GM18505 (cell line): Measurements from ENCODE around the gene B3GAT3.

Source experiments
- ATAC-seq: cut with Tn5 transposase; IDR thresholded peaks from one replicate; pipeline ENCODE4 v1.9.1; 2021; ENCODE audit not compliant: unreplicated experiment
- POLR2A ChIP-seq: IDR thresholded peaks from 4 replicates; pipeline ENCODE4 v1.6.1; 2011; ENCODE audit warnings: borderline replicate concordance; ENCODE audit not compliant: insufficient read depth, insufficient read length; ENCODE audit errors: extremely low read depth

B3GAT3 gene

DNA sequence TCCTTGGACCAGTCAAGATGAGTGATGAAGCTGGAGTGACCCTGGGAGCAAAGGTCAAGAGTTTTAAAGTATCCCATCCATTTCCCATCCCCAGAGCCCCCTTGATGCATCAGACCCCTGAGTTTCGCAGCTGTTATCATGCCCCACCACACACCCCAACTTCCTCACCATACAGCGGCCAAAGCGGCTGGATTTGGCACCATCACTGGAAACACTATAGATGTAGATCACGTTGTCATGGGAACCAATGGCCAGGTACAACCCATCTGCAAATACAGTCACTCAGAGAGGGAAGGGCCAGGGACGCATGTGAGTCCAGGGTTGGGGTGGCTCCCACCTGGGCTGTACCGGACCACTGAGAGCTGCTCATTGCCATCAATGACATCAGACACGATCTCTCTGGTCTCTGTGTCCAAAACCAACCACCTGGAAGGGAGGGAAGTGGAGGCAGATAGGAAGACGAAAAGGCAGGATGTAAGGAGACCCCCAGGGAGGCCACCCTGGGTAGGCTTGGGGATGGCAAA is 17.9 kb downstream of the B3GAT3 start:
- TF ChIP-seq POLR2A = no peak
- ATAC-seq = no peak

DNA sequence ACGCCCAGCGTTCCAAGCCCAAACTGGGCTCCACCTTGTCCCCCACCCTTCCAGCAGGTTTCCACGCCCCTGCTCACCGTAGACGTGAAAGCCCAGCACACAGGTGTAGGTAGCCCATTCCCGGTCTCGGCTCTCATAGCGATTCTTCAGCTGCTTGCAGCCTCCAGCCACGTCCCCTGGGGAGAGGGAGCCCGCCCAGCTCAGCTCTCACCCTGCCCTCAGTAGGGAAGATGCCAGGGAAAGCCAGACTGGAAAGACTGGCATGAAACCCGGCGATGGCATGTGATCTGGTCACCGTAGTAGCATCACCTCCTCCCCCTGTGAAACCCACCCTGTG is 18.7 kb downstream of the B3GAT3 start:
- TF ChIP-seq POLR2A = no peak
- ATAC-seq = no peak

DNA sequence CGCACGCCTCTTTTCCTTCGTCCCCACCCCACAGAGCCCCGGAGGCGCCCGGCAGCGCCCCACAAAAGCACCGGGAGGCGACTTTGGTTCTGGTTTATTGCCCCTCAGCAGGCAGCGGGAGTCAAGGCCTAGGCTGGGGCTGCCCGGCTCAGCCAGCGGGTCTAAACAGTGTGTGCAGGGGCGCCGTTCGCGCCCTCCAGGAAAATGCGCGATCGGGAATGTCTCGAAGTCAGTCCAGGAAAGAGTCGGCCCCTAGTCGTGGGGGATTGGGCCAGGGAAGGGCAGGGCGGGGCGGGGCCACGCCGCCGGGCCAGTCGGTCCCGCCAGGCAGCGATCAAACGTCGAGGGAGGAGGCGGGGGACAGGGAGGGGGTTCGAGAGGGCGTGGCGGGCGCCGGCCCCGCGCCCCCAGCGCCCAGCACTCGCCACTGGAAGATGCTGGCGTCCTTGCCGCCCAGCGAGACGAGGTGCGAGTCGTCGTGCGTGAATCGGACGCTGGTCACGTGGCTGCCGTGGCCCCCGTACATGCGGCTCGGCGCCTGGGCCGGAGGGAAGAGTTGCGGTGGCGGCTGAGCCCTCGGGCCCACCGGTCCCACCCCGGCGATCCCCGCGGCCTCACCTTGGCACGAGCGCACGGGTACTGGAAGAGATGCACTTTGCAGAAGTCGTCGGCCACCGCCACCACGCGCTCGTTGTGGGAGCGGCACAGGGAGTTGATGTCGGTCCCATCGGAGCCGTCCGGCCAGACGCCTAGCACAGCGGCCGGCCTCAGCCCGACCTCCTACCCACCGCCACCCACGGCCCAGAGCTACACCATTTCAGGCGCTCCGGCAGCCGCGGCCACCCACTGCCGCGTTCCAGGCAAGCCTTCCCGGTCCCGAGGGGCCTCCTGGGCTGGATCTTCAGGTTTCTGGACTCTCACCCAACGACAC is 19.4 kb downstream of the B3GAT3 start:
- no peak for ATAC-seq

DNA sequence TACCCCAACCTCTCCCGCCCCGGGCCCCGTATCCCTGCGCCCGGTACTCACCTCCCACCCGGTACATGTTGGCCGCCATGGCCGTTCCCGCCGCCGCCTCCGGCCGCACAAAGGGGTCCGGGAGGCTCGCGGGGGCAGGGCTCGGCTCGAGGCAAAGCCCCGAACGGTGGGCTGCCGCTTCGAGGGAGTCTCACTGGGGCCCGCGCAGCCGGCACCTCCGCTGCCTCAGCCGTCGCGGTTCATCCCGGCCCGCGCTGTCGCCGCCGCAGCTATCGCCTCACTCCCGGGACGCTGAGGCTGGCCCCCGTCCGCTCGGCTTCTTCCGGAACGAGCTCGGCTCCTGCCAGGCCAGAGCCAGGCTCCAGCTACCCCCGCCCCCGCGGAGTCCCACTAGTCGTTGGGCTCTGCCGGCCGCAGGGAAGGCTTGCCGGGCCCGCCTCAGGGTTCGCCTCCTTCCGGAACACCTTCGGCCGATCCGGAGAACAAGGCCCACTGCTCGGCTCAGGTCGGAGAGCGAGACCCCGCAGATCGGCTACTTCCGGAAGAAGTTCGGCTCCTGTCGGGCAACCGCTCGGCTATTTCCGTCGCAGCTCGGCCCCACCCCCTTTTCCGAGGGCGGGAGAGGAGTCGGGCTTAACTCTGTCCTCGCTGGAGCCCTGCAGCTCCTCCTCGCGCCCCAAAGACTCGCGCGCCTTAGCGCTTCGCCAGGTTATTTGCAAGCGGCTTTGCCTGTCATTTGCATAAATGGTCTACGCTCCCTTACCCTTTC is 20.2 kb downstream of the B3GAT3 start, which contains the start of gene MTA2:
TSS of gene MTA2 (minus strand) at position 494 of the 769 bp plus-strand sequence. CDS start at position 79, 415 bp downstream.
- peak; percentile 52 for TF ChIP-seq POLR2A
- peak; percentile 66 for ATAC-seq

More for the DNA sequence above, 19.4 kb downstream of the B3GAT3 start:
- TF ChIP-seq POLR2A = peak; percentile 66

DNA sequence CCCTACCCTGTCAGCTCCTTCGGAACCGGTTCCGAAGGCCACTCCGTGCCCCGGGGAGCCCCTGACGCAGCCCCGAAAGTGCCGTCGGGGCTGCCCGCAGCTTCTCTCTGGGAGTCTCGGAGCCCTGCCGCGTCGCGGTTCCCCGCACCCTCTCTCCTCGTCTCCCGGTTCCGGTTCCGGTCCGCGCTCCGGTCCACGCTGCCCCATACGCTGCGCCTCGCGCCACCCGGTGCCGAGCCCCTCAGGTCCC is 20.7 kb downstream of the B3GAT3 start:
- ATAC-seq = no peak
- peak; percentile 22 for TF ChIP-seq POLR2A

DNA sequence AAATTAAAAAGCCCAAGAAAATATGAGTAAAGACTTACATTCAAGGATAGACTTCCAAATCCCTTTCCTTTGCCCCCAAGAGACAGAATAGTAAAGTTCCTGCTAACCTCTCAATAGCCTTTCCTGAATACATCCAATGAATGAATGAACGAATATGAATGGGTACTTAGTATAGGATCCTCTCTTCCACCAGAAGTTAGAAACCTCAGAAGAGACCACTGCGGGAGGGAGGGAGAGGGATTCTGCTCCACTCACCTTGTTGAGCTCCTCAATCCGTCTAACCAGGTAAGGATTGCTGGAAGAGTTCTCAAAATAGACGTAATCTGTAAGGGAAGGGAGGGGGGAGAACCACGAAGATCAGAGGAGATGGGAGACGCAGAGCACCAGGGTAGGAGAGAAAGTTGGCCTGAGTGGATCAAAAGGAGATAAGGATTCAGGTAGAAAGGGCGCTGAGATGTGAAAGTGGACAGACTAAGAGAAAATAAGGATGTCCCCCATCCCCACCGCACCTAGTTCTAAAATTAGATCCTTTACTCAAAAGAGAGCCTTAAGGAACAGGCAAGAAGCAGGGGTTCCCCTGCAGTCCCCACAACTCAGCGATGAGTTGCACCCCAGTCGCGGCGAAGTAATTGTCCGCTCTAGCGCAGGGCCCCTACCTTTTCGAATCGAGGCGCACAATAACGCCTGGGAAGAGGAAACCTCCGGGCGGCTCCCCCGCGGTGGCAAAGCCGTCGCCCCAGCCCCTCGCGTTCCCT is 21.2 kb downstream of the B3GAT3 start:
- TF ChIP-seq POLR2A = no peak
- no peak for ATAC-seq

DNA sequence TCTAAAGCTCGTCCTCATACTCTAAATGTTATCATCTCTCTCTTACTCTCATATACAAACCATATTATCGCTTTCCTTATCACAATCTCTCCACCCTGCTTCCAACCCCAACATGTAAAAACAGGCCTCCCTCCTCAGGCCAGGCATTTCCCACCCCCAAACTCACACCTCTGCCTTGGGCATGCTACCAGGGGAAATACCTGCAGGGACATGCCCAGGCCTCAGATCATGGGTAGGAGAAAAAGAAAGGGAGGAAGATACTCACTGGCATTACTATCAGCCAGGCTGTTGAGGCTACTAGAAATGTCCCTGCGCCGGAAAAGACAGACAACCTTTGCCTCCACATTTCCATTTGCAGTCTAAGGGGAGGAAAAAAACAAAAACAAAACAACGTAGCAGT is 21.9 kb downstream of the B3GAT3 start:
- no peak for ATAC-seq
- no peak for TF ChIP-seq POLR2A

DNA sequence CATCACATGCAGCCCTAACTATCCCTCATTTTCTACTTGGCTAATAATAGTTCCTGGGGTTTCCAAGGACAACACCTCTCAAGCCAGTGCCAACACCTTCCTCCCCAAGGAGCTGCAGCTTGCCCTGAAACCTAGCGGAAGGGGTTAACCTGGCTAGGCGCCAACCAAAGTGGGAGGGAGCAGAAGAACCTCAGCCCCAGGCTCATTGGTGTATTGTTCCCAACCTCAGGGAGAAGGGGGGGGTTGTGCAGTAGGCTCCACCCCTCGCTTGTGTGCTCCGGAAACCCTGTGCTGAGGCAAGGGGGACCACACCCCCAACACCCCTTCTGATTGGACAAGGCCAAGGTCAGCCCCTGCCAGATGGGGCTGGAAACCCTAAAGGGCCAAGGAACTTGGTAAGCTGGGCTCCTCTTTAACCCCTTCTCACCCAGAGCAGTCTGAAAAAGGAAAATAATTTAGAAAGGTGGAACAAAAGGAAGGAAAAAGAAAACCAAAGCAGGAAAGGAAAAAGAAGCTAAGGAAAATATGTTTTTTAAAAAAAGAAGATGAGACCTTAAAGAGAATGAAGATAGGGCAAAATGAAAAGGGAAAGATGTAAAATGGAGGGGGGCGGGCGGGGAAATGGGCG is 22.6 kb downstream of the B3GAT3 start:
- ATAC-seq = peak; percentile 42
- TF ChIP-seq POLR2A = no peak

DNA sequence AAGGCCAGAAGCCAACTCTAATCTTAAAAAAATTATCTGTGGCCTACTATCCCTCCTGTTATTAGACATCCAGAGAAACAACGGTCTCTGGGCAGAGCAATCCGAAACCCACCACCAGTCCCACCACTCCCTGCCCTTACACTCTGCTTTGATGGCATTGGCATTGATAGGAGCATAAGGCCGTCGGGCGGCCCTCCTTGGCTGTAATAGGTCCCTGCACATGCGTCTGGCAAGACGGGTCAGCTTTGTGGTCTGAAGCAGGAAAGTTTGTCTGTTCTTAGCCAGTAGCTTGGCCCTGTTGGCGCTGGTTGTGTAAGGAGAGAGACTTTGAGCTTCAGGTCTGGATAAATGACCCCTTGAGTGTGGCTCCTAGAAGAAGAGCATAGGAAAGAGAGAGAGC is 26.7 kb downstream of the B3GAT3 start:
- no peak for ATAC-seq
- TF ChIP-seq POLR2A = no peak

DNA sequence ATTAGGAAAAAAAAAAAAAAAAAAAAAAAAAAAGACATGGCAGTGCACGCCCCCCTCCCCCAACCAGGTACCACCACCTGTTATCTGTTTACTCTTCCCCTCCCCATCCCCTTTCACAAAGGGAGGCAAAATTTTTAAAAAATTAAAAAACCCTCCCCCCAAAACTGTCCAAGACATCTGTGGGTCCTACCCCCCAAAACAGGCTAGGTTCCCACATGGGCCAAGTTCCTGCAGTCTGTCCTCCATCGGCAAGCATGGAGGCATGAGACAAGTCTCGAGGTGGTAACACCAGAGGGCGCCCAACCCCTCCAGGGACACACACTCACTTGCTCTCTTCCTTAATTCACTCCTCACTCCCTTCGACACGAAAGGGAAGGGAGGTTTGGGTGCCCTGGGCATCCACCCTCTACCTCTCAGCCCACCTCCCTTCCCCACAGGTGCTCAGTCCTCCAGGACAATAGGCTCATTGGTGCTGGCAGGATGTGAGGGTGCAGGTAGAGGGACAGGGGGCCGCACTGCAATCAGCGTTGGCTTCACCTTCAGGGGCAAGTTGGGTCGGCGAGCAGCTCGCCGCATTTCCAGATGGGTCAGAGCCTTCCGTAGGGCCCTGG is 28.2 kb downstream of the B3GAT3 start:
- no peak for TF ChIP-seq POLR2A
- ATAC-seq = no peak

DNA sequence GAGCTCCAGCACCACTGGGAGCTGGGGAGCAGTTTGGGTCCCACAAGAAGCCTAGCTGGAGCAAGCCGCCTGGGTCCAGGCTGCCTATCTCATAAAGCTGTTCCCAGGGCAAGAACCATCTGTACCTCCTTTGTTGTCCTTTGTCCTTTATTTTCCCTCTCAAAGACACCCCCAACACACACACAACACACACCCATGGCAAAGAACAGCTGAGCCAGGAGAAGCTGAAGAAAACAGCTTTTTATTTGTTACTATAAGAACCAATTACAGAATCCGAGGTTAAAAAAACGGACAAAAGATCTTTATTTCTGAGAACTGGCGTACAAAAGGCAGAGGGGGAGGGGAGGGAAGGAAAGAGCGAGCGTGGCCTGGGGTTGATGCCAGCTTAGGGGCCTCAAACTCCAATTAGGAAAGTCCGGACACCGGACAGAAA is 28.8 kb downstream of the B3GAT3 start:
- no peak for ATAC-seq
- TF ChIP-seq POLR2A = no peak

DNA sequence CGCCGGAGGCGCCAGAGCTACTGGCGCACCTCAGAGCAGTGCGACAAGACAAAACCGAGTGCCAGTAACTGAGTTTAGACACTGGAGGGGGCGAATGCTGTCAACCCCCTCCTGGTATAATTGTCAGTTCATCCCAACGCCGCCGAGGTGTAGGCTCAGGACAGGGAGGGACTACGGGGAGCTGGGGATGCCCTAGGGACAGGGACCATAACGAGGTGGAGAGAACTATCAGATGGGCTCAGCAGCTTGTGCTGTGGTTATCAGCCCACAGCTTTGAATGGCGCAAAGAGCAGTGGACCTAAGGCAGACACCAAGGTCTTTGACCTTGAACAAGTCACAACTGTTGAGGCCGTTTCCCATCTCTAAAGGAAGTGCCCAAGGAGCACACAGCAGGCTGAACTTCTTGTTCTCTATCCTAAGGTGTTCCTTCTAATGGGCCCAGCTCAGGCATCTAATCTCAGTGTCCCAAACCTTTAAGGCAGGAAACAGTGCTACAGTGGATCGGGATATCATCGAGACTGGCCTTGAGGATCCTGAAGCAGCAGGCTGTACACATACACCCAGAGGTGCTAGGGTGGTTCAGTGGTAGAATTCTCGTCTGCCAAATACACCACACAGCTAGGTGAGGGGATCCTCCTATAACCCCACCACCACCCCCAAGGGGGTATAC is 29.5 kb downstream of the B3GAT3 start:
- TF ChIP-seq POLR2A = no peak
- no peak for ATAC-seq

DNA sequence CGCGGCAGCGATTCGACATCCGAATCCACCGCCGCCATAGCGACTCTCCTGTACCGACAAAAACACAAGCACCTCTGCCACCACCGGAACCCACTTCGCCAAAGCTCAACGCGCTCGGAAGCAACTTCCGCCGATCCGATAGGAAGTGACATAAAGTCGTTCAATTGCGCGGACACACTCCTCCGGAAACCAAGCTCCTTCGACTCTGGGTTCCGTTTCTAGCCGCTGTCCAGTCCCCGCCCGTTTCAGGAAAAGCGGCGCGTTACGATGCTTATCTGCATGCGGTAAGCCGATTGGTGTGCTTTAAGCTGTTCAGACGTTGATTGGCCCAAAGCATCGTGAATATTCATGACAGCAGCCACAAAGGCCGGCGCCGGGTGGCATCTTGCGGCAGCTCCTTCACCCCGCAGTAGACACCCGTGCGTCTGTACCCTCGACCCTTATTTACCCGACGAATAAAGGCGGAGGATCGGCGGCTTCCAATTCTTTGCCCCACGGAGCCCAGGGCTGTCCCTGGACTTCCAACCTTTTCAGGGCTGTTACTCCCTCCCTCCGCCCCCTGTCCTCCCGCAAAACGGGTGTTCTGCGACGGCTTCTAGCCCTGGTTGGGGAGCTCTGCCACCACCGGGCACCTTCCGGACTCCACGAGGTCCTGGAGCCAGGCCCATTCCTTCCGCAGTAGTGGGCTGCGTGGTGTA is 30.2 kb downstream of the B3GAT3 start, which contains the start of gene TUT1:
TSS of gene TUT1 (minus strand) at position 76 of the 698 bp plus-strand sequence. CDS start at position 38, 38 bp downstream.
- peak; percentile 84 for ATAC-seq
- TF ChIP-seq POLR2A = peak; percentile 98
